ENCODE data around the gene PITPNC1.

DNA sequence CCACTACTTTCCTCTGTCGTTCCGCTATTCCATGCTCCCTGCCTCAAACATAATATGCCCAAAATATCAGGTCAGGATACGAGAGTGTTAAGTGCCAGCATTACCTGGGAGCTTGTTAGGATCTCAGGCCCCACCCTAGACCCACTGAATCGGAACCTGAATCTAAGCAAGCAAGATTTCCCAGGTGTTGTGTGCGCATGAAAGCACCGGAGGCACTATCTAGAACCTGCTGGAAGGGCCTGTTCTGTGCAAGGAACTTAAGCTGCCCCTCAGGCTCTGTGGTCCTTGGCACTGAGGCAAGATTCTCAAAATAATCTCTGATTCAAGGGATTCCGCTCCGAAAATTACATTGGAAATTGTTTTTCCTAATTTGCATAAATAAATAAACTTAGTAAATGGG lies 233.0 kb downstream of the PITPNC1 start:
- TF ChIP-seq CTCF (conservative IDR thresholded peaks at IDR 0.05; ENCODE audit: low read depth, low read length) (no peak), EZH2phosphoT487 (IDR thresholded peaks at IDR 0.05; ENCODE audit: borderline replicate concordance, low read length) (no peak), EZH2 (IDR thresholded peaks at IDR 0.05; ENCODE audit: low read length, unreplicated experiment) (no peak)

Measured in PC-3 (cell line).